ENCODE data around the gene SETBP1.

The SETBP1 gene

DNA sequence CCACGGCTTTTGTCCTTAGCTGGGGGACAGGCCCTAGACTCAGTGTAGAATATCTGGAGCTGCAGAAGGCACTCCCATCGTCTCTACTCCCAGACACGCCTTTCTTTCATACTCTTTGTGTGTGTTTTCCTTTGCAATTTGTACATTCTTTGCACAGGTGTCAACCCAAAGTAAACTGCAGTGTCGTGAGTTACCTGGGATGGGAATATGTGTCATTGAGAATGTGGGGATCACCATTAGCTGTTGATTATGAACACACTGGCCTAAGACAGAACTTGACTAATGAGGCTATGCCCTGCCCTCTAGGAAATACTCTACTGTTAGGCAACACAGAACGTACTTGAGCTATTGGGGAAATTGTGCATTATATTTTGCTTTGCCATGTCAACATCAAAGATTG, 233.3 kb downstream of the SETBP1 start:
- DNase-seq = no peak

DNA sequence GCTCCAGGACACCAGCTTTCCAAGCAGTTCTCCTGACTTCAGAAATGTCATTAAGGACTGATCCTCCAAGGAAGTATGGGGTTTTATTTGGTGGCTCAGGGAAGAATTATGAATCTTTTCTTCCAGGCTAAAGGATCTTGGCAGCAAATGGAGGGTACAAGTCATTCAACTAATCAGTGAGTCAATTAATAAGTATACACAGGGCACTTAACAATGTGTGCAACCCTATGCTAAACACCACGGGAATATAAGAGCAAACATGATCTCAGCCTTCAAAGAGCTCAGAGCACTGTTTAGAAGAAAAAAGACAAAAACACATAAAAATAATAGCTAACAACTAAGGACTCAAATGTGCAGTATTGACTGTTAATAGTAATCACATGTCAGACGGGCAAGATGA, 234.5 kb downstream of the SETBP1 start:
- no peak for DNase-seq

DNA sequence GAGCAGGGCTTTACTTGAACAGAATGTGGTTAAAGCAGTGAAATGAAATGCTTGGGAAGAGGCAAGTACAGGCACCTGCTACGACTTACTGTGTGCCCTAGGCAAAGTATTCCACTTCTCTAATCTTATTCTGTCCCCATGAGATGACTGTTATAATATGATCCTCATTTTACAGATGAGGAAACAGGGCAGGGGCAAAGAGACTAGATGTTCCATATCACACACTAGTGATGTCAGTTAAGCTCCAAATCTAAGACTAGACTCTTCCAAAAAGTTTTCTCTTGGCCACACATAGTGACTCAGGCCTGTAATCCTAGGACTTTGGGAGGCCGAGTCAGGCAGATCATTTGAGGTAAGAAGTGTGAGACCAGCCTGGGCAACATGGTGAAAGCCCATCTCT, 235.0 kb downstream of the SETBP1 start:
- DNase-seq = no peak

DNA sequence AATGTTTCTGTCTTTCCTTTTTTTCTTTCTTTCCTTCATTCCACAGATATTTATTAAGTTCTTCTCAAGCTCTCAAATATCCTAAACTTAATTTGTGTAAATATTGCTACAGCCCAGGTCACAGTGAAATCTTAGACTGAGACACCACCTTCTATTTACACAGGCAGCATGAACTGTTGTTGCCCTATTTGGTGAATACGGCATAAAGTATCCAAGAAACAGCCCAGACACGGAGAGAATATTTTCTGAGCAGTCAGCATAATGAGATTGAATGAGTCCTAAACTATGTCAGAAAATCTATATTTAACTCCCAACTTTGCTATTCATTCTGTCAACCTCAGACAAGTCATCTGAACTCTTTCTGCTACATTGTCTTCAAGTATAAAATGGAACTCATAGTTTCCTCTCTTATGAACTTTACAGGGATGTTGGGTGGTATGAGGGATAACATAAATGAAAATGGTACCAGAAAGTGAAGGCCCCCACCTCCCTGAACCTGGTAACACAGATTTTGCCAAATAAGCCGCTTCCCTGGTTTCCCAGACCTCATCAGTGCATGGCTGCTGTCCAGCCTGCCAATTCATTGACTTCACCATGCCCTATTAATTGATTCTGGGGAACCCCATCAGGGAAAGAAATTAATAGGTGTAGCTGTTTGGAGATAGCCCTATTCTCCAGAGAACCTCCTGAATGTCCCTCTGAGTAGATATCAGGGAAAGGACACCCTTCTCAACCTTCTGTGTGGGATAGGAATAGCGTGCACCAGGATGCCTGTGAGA, 235.9 kb downstream of the SETBP1 start:
- DNase-seq = no peak

DNA sequence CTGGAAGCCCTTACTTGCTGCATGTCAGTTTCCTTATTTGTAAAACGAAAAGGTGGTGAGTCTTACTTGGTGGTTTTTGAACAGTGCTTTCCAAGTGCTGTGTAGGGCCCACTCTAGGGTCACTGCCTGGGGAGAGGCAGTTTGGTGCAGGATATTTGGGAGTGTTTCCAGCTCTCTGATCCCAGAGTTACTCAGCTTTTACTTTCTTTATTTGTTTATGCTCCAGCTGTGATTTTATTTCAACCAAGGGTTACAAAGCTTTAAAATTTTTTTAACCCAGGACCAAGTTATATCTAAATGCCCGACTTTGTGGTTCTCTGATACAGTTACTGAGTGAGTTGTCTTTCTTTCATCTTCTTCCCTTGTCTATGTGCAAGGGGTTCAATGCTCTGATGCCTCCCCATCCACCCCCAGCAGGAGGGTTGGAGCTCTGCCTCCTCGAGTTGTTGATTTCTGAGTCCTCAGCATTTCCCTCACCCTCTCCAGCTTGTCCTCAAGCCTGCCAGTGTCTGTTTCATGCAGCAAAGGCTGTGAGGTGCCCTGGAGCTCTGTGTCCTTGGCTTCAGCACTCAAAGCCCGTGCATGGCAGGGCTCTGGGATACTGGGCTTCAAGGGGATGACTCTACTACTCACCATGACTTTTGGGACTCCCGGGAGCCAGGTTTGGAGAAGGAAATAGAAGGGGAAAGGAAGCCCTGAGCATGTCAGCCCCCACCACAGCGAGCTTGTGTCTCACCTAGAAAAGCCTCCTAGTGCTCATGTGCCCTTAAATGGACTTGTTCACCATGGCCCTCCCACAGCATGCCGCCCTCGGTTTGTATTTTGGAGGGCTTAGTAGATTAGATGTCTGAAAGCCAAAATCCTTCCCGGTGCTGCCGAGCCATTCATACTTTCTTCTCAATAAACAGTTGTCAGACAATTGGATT, 236.8 kb downstream of the SETBP1 start:
- DNase-seq = no peak

DNA sequence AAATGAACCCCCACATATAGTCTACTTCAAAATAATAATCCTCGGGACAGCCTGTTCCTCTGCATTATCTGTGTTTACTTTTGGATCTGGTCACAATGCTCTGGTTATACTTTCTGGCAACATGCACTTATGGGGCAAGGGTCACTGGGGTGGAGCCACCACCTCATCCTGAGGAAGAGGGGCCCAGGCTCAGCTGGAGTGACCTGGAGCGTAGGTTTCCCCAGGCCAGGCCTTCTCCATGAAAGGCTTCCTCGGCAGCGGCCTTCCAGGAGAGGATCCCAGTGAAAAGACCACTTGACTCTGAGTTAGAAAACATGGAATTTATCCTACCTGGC, 237.4 kb downstream of the SETBP1 start:
- DNase-seq = no peak

DNA sequence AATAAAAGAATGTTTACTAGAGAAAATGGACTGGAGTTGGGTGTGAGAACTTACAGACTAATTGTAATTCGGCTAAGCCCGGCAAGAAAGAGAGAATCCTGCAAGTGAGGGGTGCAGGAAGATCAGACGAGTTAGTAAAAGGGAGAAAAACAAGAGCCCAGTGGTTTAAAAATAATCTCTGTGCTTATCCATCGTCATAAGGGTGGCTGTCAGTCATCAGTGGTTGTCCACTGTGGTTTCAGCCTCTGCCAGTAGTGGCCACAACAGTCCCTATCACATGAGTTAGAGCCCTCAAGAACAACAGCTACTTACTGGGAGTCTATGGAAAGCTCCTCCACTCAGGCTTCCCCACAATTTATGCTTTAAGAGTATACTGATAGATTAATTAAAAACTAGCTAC, 239.8 kb downstream of the SETBP1 start:
- DNase-seq = no peak

DNA sequence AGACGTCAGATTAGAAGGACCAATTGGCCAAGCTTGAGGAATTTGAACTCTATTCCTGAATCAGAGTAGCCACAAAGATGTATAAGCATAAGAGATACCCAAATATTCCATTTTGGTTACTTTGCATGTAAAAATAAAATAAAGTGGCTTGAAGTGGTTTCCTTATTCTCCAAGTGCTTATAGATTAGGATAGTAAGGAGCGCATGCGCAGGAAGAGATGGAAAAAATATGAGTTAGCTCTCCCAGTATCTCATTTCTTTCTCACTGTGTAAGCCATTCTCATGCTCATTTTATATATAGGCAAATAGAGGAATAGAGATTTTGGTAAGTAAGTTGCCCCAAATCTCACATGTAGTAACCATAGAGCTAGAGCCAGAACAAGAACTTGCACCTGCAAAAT, 241.3 kb downstream of the SETBP1 start:
- no peak for DNase-seq

DNA sequence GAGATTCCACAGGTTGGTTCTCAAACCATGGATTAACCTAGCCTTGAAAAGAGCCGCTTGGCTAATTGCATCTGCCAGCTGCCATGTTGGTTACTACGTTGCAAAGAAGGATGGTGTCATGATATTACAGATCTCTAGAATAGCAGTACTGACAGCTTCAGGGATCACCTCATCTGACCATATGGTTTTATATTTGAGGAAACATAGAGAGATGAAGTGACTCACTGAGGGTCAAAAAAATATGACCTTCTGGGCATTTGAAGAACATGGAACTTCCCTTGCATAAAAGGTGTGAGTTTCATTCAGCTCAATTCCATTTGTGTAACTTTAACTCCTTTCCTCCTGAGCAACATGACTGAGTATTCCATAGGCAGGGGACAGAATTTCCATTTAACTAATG, 242.3 kb downstream of the SETBP1 start:
- DNase-seq = no peak

DNA sequence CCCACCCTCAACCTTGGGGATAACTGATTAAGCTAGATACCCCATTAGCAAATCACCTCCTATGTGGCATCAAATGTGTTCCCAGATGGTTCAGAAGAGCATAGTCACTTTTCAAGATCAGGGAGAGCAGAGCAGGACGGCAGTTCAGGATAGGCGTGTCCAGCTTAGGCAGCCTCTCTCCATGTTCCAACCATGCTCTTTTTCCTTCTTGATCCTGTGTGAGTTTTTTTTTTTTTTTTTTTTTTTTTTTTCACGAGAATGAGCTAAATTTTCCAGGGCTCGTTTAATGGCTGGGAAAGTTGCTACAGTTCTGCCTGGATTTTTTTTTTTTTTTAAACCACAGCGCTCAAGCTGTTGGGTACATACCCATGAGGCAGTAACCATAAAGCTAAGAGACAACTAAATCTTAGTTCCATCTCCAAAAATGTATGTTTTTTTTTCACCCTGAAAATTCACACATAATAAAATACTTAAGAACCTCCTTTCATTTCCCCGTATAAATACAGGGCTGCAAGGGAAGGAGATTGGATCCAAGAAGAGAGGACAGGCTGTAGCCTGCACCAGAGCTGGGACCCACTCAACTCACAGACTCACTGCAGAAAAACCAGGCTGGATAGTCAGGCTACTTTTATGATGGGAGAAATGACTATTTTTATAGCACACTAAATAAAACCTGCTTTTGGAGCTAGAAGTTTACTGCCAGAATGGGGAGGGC, 244.3 kb downstream of the SETBP1 start:
- no peak for DNase-seq

DNA sequence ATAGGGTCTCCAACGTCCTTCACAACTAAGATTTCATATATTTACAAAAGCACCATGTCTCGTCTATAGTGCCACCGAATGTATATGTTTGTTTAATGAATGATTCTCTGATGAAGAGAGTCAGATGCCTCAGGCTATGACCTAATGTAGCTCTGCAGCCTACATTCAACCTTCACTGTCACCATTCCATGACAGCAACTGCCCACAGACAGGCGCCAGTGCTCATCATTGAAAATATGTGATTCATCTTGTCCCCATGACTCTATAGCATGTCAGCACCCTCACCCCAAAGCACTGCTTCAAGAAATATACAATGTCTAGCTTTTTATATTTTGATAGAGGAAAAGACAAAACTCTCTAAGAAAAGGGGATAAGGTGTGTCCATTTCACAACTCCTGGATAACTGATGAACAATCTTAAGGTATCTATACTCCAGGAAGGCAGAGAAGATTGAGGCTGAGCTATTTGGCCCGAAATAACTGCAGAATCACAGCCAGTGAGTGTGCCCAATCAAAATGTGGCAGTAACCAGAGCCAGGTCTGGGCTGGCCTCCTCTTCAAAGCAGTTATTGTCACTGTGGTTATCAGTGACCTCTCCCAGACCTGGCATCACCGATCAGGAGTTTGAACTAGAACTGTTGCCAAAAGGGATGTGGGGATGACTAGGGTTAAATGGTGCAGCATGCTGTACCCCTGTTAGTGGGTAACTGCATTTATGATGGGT, 246.6 kb downstream of the SETBP1 start:
- no peak for DNase-seq

DNA sequence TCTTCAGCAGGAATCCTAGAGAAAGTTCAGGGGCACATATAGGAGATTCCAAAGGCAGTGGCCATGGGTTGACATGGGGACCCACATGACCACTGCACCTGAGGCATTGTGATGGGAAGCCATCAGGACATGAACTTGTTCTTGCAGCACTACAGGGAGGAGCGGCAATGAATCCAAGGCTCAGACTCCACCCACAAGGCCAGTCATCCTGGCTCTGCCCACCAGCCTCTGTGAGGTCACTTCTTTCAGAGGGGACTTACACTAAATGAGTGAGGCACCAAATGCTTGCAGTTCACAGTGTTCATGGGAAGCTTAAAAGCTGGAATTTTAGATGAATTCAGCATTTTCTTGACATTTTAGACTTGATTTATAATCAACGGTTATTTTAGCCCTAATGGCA, 254.2 kb downstream of the SETBP1 start:
- no peak for DNase-seq

DNA sequence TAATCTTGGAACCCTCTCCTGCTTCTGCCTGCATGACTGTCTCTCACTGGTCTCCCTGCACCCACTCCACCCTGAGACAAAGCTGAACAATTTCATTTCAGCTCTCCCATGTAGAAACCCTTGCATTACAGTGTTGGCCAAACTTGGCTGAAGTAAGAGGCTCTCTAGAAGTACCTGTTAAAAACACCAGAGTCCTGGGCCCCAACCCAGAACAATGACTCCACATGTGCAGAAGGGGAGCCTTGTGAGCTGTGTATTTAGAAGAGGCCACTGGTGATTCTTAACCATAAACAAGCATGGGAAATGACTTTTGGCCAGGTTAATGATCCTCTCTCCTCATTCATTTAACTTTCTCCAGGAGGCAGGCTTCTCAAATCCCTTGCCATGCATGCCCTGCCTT, 254.8 kb downstream of the SETBP1 start:
- DNase-seq = no peak

DNA sequence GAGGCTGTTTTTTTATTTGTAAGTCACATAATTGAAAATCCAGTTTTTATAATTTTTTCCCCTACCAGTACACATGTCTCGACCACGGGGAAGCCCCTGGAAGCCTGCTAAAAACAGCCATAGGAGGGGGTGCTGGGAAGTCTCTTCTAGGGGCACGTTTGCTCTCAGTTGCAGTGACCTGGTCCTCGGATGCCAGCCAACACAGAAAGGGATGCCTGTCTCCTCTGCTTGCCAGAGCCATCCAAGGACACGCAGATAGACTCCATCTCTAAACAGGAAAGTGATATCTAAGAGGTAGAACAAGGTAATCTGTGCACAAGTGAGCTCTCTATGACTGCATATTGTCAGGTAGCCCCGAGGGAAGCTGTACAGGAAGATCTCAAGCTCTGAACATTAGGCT, 255.8 kb downstream of the SETBP1 start:
- no peak for DNase-seq

DNA sequence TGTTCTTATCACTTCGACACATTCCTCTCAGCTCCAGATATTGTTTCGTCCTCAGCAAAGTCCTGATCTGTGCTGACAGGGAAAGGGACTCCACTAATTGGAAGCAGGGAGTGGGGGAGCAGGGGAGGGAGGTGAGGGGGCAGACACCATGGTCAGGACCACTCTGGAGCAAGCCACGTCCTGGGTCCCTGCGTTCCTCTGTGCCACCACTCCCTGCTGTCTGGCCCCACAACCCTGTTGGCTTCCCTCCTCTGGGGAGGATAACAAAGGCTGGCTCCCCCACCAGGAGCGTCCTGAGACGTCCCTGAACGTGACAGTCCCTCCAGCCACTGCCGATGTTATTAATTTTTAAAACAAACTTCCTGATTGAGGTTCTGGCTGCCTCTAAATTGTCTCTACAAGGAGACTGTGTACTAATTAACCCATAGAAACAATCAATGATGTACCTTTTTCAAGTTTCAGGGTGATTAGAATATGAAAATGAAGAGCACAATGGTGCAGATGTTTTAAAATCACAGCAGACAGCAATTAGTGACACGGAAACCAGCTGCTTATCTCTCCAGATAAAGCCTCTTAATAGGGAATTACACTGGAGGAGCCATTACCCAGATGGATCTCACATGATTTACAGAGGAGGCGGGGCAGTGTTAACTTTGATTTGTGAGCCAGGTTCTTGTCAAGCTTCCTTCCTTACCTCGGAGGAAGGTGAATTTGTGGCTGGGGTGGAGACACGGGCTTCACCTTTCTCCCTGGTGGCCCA, 257.5 kb downstream of the SETBP1 start:
- peak; percentile 98 for DNase-seq

DNA sequence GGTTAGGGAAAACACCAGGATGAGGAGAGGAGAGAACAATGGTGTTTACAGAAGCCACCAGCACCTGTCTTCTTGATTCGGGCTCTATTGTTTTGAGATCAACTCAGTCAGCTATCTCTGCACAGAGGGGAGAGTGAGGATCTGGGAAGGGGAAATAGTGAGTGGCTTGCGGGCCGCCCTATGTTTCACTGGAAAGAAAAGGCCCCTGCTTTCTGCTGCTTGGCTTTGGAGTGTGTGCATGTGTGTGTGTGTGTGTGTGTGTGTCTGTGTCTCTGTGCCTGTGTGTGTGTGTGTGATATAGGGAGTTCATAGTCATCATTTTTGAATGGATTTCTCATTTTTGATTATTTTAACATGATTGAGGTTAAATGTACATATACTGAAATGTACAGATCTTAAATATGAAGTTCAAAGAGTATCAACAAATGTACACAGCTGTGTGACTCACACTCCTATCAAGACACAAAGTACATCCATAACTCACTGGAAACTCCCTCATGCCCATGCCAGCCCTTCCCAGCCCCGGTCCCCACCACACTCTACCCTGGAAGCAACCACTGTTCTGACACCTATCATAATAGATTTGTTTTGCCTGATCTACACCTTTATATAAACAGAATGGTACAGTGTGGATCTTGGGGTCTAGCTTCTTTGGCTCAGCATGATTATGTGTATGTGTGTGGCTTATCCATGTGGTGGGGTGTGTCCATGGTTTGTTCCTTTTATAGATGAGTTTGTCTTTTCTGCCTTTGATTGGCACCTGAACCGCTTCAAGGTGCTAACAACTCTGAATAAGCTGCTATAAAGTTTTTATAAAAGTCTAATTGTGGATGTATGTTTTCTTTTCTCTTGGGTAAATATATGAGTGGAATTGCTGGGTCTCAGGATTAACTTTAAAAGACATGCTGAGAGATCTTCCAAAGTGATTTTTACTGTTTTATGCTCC, 258.3 kb downstream of the SETBP1 start:
- DNase-seq = peak; percentile 98

DNA sequence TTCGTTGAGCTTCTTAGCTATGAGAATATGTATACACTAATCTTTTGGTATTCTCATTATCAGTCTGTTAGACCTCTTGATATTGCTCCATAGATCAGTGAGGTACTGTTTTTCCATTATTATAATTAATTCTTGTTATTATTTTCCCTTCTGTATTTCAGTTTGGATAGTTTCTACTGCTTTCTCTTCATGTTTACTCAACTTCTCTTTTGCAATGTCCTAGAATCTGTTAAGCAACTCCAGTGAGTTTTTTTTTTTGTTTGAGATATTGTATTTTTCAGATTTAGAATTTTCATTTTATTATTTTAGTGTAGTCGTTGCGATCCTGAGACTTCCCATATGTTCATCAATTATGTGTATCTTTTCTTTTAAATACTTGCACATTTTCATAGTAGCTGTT, 260.8 kb downstream of the SETBP1 start:
- DNase-seq = no peak

DNA sequence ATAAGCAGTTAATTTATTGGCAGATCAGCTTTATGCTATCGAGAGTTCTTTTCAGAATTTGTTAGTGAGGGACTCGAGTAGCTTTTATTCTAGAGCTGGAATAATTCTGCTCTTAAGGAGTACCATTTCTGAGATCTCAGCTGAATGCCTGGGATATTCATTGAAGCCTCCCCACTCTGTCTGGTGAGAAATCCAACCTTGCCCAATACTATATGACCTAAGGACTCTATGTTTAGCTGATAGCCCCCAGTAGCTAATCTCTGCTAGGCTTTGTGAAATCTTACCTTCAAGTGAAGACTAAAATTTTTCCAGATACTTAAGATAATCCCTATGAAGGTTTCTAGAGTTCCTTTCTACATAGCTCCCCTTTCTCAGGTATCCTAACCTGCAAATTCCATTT, 261.4 kb downstream of the SETBP1 start:
- no peak for DNase-seq

DNA sequence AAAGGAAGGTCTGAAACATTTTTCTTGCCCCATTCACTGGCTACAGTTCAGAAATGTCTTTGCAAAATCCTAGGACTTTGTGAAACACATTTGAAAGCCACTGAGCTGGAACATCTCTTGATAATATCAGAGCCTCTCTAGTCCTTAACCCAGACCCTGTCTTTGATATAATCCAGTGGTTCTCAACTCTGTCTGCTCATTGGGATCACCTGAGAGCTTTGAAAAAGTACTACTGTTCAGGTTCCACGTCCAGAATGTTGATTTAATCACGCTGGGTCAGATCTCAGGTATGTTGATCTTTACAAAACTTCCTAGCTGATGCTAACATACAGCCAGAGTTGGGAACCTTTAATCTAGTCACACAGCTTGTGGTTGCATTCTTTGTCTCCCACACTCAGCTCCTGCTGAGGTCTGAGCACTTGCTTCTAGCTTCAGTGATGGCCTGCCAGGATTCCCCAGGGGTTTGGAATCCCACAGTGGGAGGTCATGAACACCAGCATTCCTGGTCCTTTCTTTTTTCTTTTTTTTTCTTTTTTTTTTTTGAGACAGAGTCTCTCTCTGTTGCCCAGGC, 262.7 kb downstream of the SETBP1 start:
- peak; percentile 49 for DNase-seq

DNA sequence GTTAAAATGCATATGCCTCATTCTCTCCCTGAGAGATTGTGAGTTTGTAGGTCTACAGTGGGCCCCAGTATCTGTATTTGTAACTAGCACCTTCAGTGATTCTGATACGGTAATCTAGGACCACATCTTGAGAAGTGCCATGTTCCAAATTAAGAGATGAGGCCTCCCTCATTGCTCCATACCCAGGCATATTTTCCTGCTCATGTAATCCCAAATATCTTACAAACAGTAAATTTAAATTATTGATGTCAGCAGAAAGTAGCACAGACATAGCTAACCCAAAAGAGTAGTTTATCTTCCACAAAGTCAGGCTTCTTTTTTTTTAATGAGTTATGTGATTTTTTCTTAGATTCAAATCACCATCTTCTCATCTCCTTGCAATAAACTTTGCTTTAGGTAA, 263.8 kb downstream of the SETBP1 start:
- DNase-seq = no peak

Data from NCI-H1092 treated with DMSO at 0.1 percent for 48 hours (cell line).